Peyer's patch (tissue), 4 donors: ENCODE data around the gene GIMAP5.

ENCODE experiments used
- CTCF ChIP-seq, 6 experiments: fragments of 450-650 bp in 4 of 6; fragments of 200-600 bp in 2 of 6; sonication (generic) in 1 of 6; IDR thresholded peaks; one replicate each; pipeline ENCODE4 v1.5.1; 2017 to 2019; ENCODE audit warnings: antibody characterized with exemption in 6 of 6, mild to moderate bottlenecking in 3 of 6, moderate library complexity in 1 of 6
- POLR2A ChIP-seq, 2 donors: fragments of 450-650 bp; IDR thresholded peaks; one replicate each; pipeline ENCODE4 v1.5.1; 2017; ENCODE audit warnings: antibody characterized with exemption in 2 of 2, mild to moderate bottlenecking in 2 of 2, moderate library complexity in 2 of 2

GRCh38 chr7:150781103-150781502, 43.9 kb downstream of the GIMAP5 start:
- TF ChIP-seq CTCF (IDR thresholded peaks at IDR 0.05) (no peak), POLR2A (IDR thresholded peaks at IDR 0.05) (no peak)
